Right cardiac atrium (tissue), 5 donors: ENCODE measurements around the gene BTN1A1. TPM values are rescaled to one million over a fixed set of nuclear protein-coding genes. Genes with fewer than 3 reads are reported as not detected.
"Not testable (repeated sequence)": the region's sequence is repeated elsewhere in the genome, so short reads cannot be mapped to it uniquely, and the experiment has no call there.

Experiments used
- ATAC-seq, 2 donors: fragments of 200-7000 bp; cut with Tn5 transposase; one replicate each; pipeline versions ENCODE4 v1.8.0 to v1.9.1; 2020; ENCODE audit warnings: moderate library complexity in 2 of 2, mild to moderate bottlenecking in 1 of 2
- DNase-seq, 3 donors: peaks; one replicate each; pipeline ENCODE4 v3.0.0-alpha.2; 2020
- H3K27ac ChIP-seq: one replicate; pipeline ENCODE4 v1.5.1; 2013; ENCODE audit warnings: mild to moderate bottlenecking, low read length, control low read depth, moderate library complexity
- H3K27me3 ChIP-seq: one replicate; pipeline ENCODE4 v1.6.1; 2013; ENCODE audit not compliant: control insufficient read depth, insufficient read depth
- H3K4me1 ChIP-seq: one replicate; pipeline ENCODE4 v1.6.1; 2013; ENCODE audit warnings: low read length; ENCODE audit not compliant: control insufficient read depth, insufficient read depth
- H3K4me3 ChIP-seq: one replicate; pipeline ENCODE4 v1.5.1; 2013; ENCODE audit warnings: low read length, control low read depth
- H3K9me3 ChIP-seq: one replicate; pipeline ENCODE4 v1.6.1; 2013; ENCODE audit warnings: low read length; ENCODE audit not compliant: control insufficient read depth
- WGBS: extraction: QIAGEN DNeasy Blood & Tissue Kit; methylation state at CpG from one replicate; pipeline ENCODE4 v1.1.7; 2013; 5-methylcytosine and 5-hydroxymethylcytosine counted together
- intact Hi-C, 4 donors: fragments of 100-400 bp; cut with DNase I; formaldehyde crosslinking; loops; one replicate each; pipeline versions ENCODE4 v1.11.0 to v1.14.0; 2022 to 2023
- long read RNA-seq, 4 donors: library from polyadenylated mRNA; unstranded; transcript quantifications; one replicate each; pipeline ENCODE4 v2.0.0, GENCODE V29; 2020 to 2021
- polyA plus RNA-seq: library from polyadenylated mRNA; stranded (reverse); fragments of 200-250 nt; gene quantifications from one replicate; pipeline ENCODE4 v1.2.3, GENCODE V29; 2013
- total RNA-seq, 4 donors: library from RNA; stranded (reverse); fragmentation: NEBNext Ultra II Directional; extraction: Animal tissue kit (Norgen Biotek cat#: 25700); gene quantifications; one replicate each; pipeline ENCODE4 v1.2.1, GENCODE V29; 2021
- donor health status: healthy with polysubstance abuse.
- donor health status: DM: no; HTN: yes; CAD: no.
- donor health status: DM: no; HTN: no; CAD: no.
- donor health status: DM: no; HTN: yes; CAD: no; lungs with severe emphysema.
- donor health status: DM: yes; HTN: yes; CAD: no.

The BTN1A1 gene
- not detected for total RNA-seq
- polyA plus RNA-seq: not detected
- long read RNA-seq, donor 1: 0 reads
- long read RNA-seq, donor 2: 0 reads
- long read RNA-seq, donor 3: 0 reads
- long read RNA-seq, donor 4: 0 reads

GRCh38 chr6:26500102-26500501 is at the start of gene BTN1A1:
BTN1A1 (plus strand) TSS chr6:26500303; CDS start chr6:26501287, 984 bp downstream.
- no peaks in the 10 kb centered on the region for H3K9me3 ChIP-seq
- ATAC-seq (no peak), DNase-seq (no peak)

GRCh38 chr6:26452631-26453235 is 47.4 kb upstream of the BTN1A1 start:
- Histone ChIP-seq H3K27me3 (no peaks in the 10 kb centered on the region), H3K27ac (no peak overlapping the region), H3K4me3 (no peak overlapping the region), H3K4me1 (peaks cover 4% of the 10 kb centered on the region), H3K9me3 (no peaks in the 10 kb centered on the region)
- intact Hi-C loops: no loop called here
- ATAC-seq (no peak), DNase-seq (no peak)
- 72% methylated on average over 1 of the region's 1 CpG for WGBS

More at GRCh38 chr6:26500102-26500501, at the start of gene BTN1A1:
- no peak within 1 kb of the TSS for H3K4me3 ChIP-seq
- intact Hi-C loops: no loop called here
- H3K4me1 ChIP-seq: peaks cover 5% of the 10 kb centered on the region
- WGBS: 61% methylated on average over 2 of the region's 2 CpGs
- H3K27me3 ChIP-seq: no peaks in the 10 kb centered on the region
- H3K27ac ChIP-seq: no peak within 1 kb of the TSS

GRCh38 chr6:26454631-26455030 is 45.5 kb upstream of the BTN1A1 start:
- ATAC-seq: no peak
- Histone ChIP-seq H3K27me3 (no peaks in the 10 kb centered on the region), H3K4me1 (peaks cover 9% of the 10 kb centered on the region), H3K4me3 (no peak overlapping the region), H3K9me3 (no peaks in the 10 kb centered on the region), H3K27ac (no peak overlapping the region)
- WGBS: 92% methylated on average over 1 of the region's 1 CpG
- DNase-seq: no peak
- intact Hi-C loops: no loop called here

- Histone ChIP-seq H3K4me1 (peaks cover 12% of the 10 kb centered on the region), H3K9me3 (no peaks in the 10 kb centered on the region), H3K27ac (no peak overlapping the region), H3K4me3 (no peak overlapping the region), H3K27me3 (no peaks in the 10 kb centered on the region)
- intact Hi-C loops: no loop called here
- WGBS: 88% methylated on average over 3 of the region's 3 CpGs
- ATAC-seq (no peak), DNase-seq (no peak)
These were observed 44.6 kb upstream of the BTN1A1 start for GRCh38 chr6:26455357-26455970.

- peak; percentile 55 to 68 for ATAC-seq
- DNase-seq: peak in 2 of 3 donors; percentile 28 to 53
- Histone ChIP-seq H3K4me3 (peak overlapping the region; percentile 95), H3K27me3 (no peaks in the 10 kb centered on the region), H3K9me3 (no peaks in the 10 kb centered on the region), H3K4me1 (peaks cover 12% of the 10 kb centered on the region), H3K27ac (peak overlapping the region; percentile 89)
- intact Hi-C loops: no loop called here
- 11% methylated on average over 9 of the region's 9 CpGs for WGBS
These were observed 42.8 kb upstream of the BTN1A1 start for GRCh38 chr6:26457264-26457805.

- DNase-seq: peak; percentile 75 to 87 (median 79)
- Histone ChIP-seq H3K27ac (peak within 1 kb of the TSS; percentile 98), H3K4me3 (peak within 1 kb of the TSS; percentile 95), H3K9me3 (no peaks in the 10 kb centered on the region), H3K27me3 (no peaks in the 10 kb centered on the region), H3K4me1 (peaks cover 12% of the 10 kb centered on the region)
- WGBS: under 1% methylated on average over 31 of the region's 31 CpGs
- ATAC-seq: peak; percentile 99
- intact Hi-C loops: no loop called here
These were observed 42.1 kb upstream of the BTN1A1 start, which contains the start of gene BTN2A1 for GRCh38 chr6:26457806-26458688. BTN2A1 (plus strand) TSS chr6:26457955; CDS start chr6:26458637, 682 bp downstream.

GRCh38 chr6:26459023-26459810 is 40.9 kb upstream of the BTN1A1 start:
- Histone ChIP-seq H3K27ac (no peak overlapping the region), H3K4me1 (peaks cover 12% of the 10 kb centered on the region), H3K9me3 (no peaks in the 10 kb centered on the region), H3K27me3 (no peaks in the 10 kb centered on the region), H3K4me3 (peak overlapping the region; percentile 95)
- 82% methylated on average over 16 of the region's 16 CpGs for WGBS
- intact Hi-C loops: no loop called here
- ATAC-seq (no peak), DNase-seq (no peak)

GRCh38 chr6:26461353-26461752 is 38.8 kb upstream of the BTN1A1 start:
- WGBS: 67% methylated on average over 5 of the region's 5 CpGs
- intact Hi-C loops, H3K27me3 ChIP-seq, H3K27ac ChIP-seq, H3K4me3 ChIP-seq, H3K9me3 ChIP-seq, ATAC-seq: not testable (repeated sequence)
- H3K4me1 ChIP-seq: peaks cover 12% of the 10 kb centered on the region
- DNase-seq: peak in 1 of 3 donors; percentile 64

GRCh38 chr6:26464014-26464413 is 36.1 kb upstream of the BTN1A1 start:
- Histone ChIP-seq H3K27me3 (no peaks in the 10 kb centered on the region), H3K4me3 (no peak overlapping the region), H3K27ac (no peak overlapping the region), H3K9me3 (no peaks in the 10 kb centered on the region), H3K4me1 (peaks cover 6% of the 10 kb centered on the region)
- ATAC-seq (no peak), DNase-seq (no peak)
- WGBS: 86% methylated on average over 4 of the region's 4 CpGs
- intact Hi-C loops: no loop called here

- ATAC-seq: no peak
- no peak for DNase-seq
- Histone ChIP-seq H3K27me3 (no peaks in the 10 kb centered on the region), H3K4me1 (peaks cover 2% of the 10 kb centered on the region), H3K4me3 (no peak overlapping the region), H3K27ac (no peak overlapping the region), H3K9me3 (no peaks in the 10 kb centered on the region)
- intact Hi-C loops: no loop called here
- WGBS: 96% methylated on average over 7 of the region's 7 CpGs
These were observed 35.5 kb upstream of the BTN1A1 start for GRCh38 chr6:26464416-26465131.
